HepG2 (cell line): Measurements from ENCODE around the gene SRCIN1. TPM values are rescaled to one million over a fixed set of nuclear protein-coding genes. Genes with fewer than 3 reads are reported as not detected.
A peak's percentile ranks its signal among the peaks of the same experiment; 100 is the strongest.

ENCODE experiments used
- ARID2 ChIP-seq: sonication (generic); formaldehyde crosslinking; IDR thresholded peaks from 2 replicates; pipeline ENCODE4 v1.8.1; 2022; ENCODE audit warnings: mild to moderate bottlenecking, missing genetic modification reagents, borderline replicate concordance
- ARID4A ChIP-seq: sonication (generic); formaldehyde crosslinking; IDR thresholded peaks from 2 replicates; pipeline ENCODE4 v1.5.0; 2020; ENCODE audit warnings: mild to moderate bottlenecking, missing genetic modification reagents, borderline replicate concordance
- CSRNP1 ChIP-seq: sonication (generic); formaldehyde crosslinking; IDR thresholded peaks from 2 replicates; pipeline ENCODE4 v1.8.1; 2023; ENCODE audit warnings: mild to moderate bottlenecking, missing genetic modification reagents
- MXI1 ChIP-seq: IDR thresholded peaks from 3 replicates; pipeline ENCODE4 v1.6.1; 2012; ENCODE audit warnings: low read depth, low read length, inconsistent platforms, borderline replicate concordance
- RNF219 ChIP-seq: sonication (generic); formaldehyde crosslinking; IDR thresholded peaks from 2 replicates; pipeline ENCODE4 v1.5.0; 2020; ENCODE audit warnings: mild to moderate bottlenecking, missing genetic modification reagents
- SOX6 ChIP-seq, 2 experiments: fragments of 450-650 bp in 1 of 2; sonication (generic) in 1 of 2; formaldehyde crosslinking in 1 of 2; IDR thresholded peaks; 2 replicates each; pipeline versions ENCODE4 v1.4.0 to v1.6.1; 2017 to 2020; ENCODE audit warnings: antibody characterized with exemption in 1 of 2, mild to moderate bottlenecking in 1 of 2, missing genetic modification reagents in 1 of 2
- TBX2 ChIP-seq: sonication (generic); formaldehyde crosslinking; IDR thresholded peaks from 2 replicates; pipeline ENCODE4 v1.5.0; 2020; ENCODE audit warnings: missing genetic modification reagents, mild to moderate bottlenecking, borderline replicate concordance
- U2AF1 ChIP-seq: fragments of 200-400 bp; formaldehyde crosslinking; optimal IDR thresholded peaks from 2 replicates; pipeline ENCODE3; 2017; ENCODE audit warnings: mild to moderate bottlenecking, low read depth, low read length
- ZBTB1 ChIP-seq: sonication (generic); formaldehyde crosslinking; IDR thresholded peaks from 2 replicates; pipeline ENCODE4 v1.4.0; 2020; ENCODE audit warnings: missing genetic modification reagents, borderline replicate concordance
- ZBTB2 ChIP-seq: sonication (generic); formaldehyde crosslinking; IDR thresholded peaks from 2 replicates; pipeline ENCODE4 v1.8.0; 2022; ENCODE audit warnings: low read depth, missing genetic modification reagents
- ZC3H13 ChIP-seq: sonication (generic); formaldehyde crosslinking; IDR thresholded peaks from 2 replicates; pipeline ENCODE4 v1.8.1; 2023; ENCODE audit warnings: mild to moderate bottlenecking, missing genetic modification reagents, moderate library complexity
- ZNF20 ChIP-seq: sonication (generic); formaldehyde crosslinking; IDR thresholded peaks from 2 replicates; pipeline ENCODE4 v1.4.0; 2020; ENCODE audit warnings: mild to moderate bottlenecking, moderate library complexity, missing genetic modification reagents
- ZNF343 ChIP-seq: sonication (generic); formaldehyde crosslinking; IDR thresholded peaks from 2 replicates; pipeline ENCODE4 v1.4.0; 2020; ENCODE audit warnings: mild to moderate bottlenecking, missing genetic modification reagents
- ZNF549 ChIP-seq: sonication (generic); formaldehyde crosslinking; IDR thresholded peaks from 2 replicates; pipeline ENCODE4 v1.5.0; 2020; ENCODE audit warnings: missing genetic modification reagents
- ZNF660 ChIP-seq: sonication (generic); formaldehyde crosslinking; IDR thresholded peaks from 2 replicates; pipeline ENCODE4 v1.5.1; 2020; ENCODE audit warnings: mild to moderate bottlenecking, low read depth, missing genetic modification reagents, borderline replicate concordance
- ZNF766 ChIP-seq: sonication (generic); formaldehyde crosslinking; IDR thresholded peaks from 2 replicates; pipeline ENCODE4 v1.5.0; 2020; ENCODE audit warnings: missing genetic modification reagents, borderline replicate concordance
- ZNF784 ChIP-seq: sonication (generic); formaldehyde crosslinking; IDR thresholded peaks from 2 replicates; pipeline ENCODE4 v1.5.1; 2020; ENCODE audit warnings: missing genetic modification reagents, mild to moderate bottlenecking, borderline replicate concordance
- polyA plus RNA-seq, 8 experiments: library from polyadenylated mRNA; depleted of rRNA in 3 of 8; stranded (reverse) in 7 of 8; unstranded in 1 of 8; fragments of >200 nt; fragmentation: Illumina TruSeq in 4 of 8; extraction: Trizol in 4 of 8; gene quantifications; 2 replicates each; pipeline versions ENCODE4 v1.2.1 to v1.2.3, GENCODE V29; 2011 to 2016; ENCODE audit warnings: low read depth in 4 of 8, missing spikeins in 1 of 8, mixed read lengths in 1 of 8; ENCODE audit not compliant: insufficient read depth in 1 of 8
- total RNA-seq, 5 experiments: library from RNA; depleted of rRNA; stranded (reverse); fragments of >200 nt; fragmentation: Illumina TruSeq; extraction: Trizol; gene quantifications; 2 replicates each; pipeline ENCODE4 v1.2.3, GENCODE V29; 2016; ENCODE audit warnings: low read depth in 1 of 5

The SRCIN1 gene
- total and polyA plus RNA-seq, 2 of the 13 experiments (the other 11 are each of a cell fraction or from before 2014, with no cell fraction given): 1.2 to 9.6 TPM

- peak; percentile 75; the same call in 1 of the 2 replicates for TF ChIP-seq ARID4A (CRISPR knock-in tag)
- TF ChIP-seq RNF219 (CRISPR knock-in tag): no peak
- TF ChIP-seq TBX2 (CRISPR knock-in tag): no peak
- TF ChIP-seq ZC3H13 (CRISPR knock-in tag): no peak
- no peak for TF ChIP-seq ZNF660 (CRISPR knock-in tag)
- no peak for TF ChIP-seq SOX6 (IDR thresholded peaks at IDR 0.05)
- peak; percentile 78 for TF ChIP-seq SOX6 (CRISPR knock-in tag; IDR thresholded peaks at IDR 0.05)
- TF ChIP-seq U2AF1: no peak
- TF ChIP-seq MXI1: peak; percentile 24; the same call in 1 of the 3 replicates
- no peak for TF ChIP-seq ZBTB1
- no peak for TF ChIP-seq ARID2 (CRISPR knock-in tag)
- TF ChIP-seq ZNF343 (CRISPR knock-in tag): 0 out of 2 replicates have a peak, but pooled peaks have one; percentile 55
- no peak for TF ChIP-seq ZNF549 (CRISPR knock-in tag)
- TF ChIP-seq ZNF766 (CRISPR knock-in tag): no peak
- TF ChIP-seq ZNF784 (CRISPR knock-in tag): peak; percentile 82; the same call in 1 of the 2 replicates
- TF ChIP-seq ZNF20: no peak
- 0 out of 2 replicates have a peak, but pooled peaks have one; percentile 46 for TF ChIP-seq CSRNP1 (CRISPR knock-in tag)
- TF ChIP-seq ZBTB2: no peak
Measured at GRCh38 chr17:38559051-38559879, 46.5 kb downstream of the SRCIN1 start (continued).
